GM18526 (cell line): ENCODE measurements around the gene VKORC1L1.

Experiments
- POLR2A ChIP-seq: IDR thresholded peaks from 3 replicates; pipeline ENCODE4 v1.6.1; 2011; ENCODE audit not compliant: insufficient read length; ENCODE audit errors: extremely low read depth

VKORC1L1 gene

GRCh38 chr7:65983965-65984658, 111.2 kb downstream of the VKORC1L1 start:
- TF ChIP-seq POLR2A, result no peak

DNA sequence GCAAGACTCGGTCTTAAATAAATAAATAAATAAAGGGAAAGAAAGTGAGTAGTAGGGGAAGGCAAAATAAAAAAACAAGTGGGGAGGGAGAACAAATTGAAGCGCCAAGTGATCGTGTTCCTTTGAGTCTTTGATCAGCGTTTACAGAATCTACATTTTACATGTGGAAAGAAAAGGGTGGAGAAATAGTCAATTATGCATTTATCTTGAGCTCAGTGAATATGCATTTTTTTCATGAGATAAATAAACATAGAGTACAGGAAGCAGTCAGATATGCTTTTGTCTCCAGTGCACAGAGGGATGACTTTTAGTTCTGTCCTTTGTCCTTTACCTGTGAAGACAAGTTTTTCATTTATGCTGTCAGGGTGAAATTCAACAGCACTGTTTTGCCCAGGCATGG, 115.2 kb downstream of the VKORC1L1 start:
- no peak for TF ChIP-seq POLR2A

DNA sequence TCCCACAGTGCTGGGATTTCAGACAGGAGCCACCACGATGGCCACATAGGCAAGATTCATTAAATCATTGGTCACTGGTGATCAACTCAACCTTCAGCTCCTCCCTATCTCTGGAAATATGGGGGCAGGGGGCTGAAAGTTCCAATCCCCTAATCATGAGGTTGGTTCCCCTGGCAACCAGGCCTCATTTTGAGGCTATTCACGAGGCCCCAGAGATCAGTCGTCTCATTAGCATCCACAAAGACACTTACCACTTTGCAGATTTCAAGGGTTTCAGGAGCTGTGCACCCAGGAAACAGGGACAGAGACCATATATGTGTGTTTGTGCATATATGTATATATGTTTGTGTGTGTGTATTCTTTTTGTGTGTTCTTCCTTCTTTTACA, 116.8 kb downstream of the VKORC1L1 start:
- no peak for TF ChIP-seq POLR2A

DNA sequence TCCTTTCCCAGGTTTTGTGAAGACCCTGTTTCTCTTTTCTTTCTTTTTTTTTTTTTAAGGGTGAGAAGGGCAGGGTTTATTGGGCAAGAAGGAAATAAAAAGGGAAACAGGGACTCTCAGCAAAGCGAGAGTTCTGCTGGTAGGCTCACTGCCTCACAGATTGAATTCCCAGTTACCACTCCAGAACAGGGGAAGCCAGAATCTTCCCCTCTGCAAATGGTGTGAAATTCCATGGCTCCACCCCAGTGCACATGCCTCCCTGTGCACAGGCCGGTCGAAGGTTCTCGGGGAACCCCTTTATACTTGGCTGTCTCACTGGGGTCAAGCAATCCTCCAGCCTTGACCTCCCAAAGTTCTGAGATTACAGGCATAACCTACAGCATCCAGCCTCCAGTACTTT, 119.7 kb downstream of the VKORC1L1 start:
- TF ChIP-seq POLR2A, result no peak

- TF ChIP-seq POLR2A, result no peak
Observed at GRCh38 chr7:66007232-66007631, 134.4 kb downstream of the VKORC1L1 start.
